BLaER1 treated with 17β-estradiol and CSF1 and Interleukin-3, amounts not matched to agents 10 nM and 100 nM (cell line): ENCODE data around the gene POLR1E.

Experiments
- H3K27ac ChIP-seq, 11 experiments: shearing (Covaris generic); formaldehyde crosslinking; 2 replicates each; pipeline ENCODE4 v1.8.1; 2022
- H3K27me3 ChIP-seq, 11 experiments: shearing (Covaris generic); formaldehyde crosslinking; 2 replicates each; pipeline ENCODE4 v1.8.1; 2022
- H3K36me3 ChIP-seq, 11 experiments: shearing (Covaris generic); formaldehyde crosslinking; 2 replicates each; pipeline ENCODE4 v1.8.1; 2022
- H3K4me1 ChIP-seq, 10 experiments: shearing (Covaris generic); formaldehyde crosslinking; 2 replicates each; pipeline ENCODE4 v1.8.1; 2022
- H3K4me2 ChIP-seq, 11 experiments: shearing (Covaris generic); formaldehyde crosslinking; 2 replicates each; pipeline ENCODE4 v1.8.1; 2022
- H3K4me3 ChIP-seq, 10 experiments: shearing (Covaris generic); formaldehyde crosslinking; 2 replicates each; pipeline ENCODE4 v1.8.1; 2022
- H3K9ac ChIP-seq, 11 experiments: shearing (Covaris generic); formaldehyde crosslinking; 2 replicates each; pipeline ENCODE4 v1.8.1; 2022
- H3K9me3 ChIP-seq, 11 experiments: shearing (Covaris generic); formaldehyde crosslinking; replicated peaks in 1 of 11; 2 replicates each; pipeline ENCODE4 v1.8.1; 2022
- H4K20me1 ChIP-seq, 11 experiments: shearing (Covaris generic); formaldehyde crosslinking; 2 replicates each; pipeline ENCODE4 v1.8.1; 2022
- Cebpa-rat ChIP-seq, 11 experiments: shearing (Covaris generic); IDR thresholded peaks; 2 replicates each; pipeline ENCODE4 v1.8.1; 2022

POLR1E gene

DNA sequence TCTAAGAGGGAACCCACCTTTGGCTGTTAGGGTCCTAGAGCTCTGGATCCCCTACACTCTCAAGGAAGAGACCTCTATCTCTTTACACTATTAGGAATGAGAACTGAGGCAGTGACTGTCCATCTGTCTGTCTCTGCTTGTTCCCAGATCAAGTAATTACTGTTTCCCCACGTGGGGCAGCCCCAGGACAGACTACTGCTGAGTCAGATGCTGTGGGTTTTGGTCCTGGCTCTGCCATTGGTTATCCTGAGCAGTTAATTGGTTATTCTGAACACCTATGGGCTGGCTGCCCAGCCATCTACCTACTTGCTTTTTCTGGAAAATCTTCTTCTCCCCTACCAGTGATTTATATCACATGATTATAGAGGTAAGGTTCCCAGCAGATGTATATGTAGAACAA, 57.1 kb downstream of the POLR1E start:
- Histone ChIP-seq H3K9me3 (peaks cover 0 to 28% (median 15%) of the 10 kb centered on the region in 11 experiments; a peak in 16 of 22 replicates), H3K4me3 (no peak overlapping the region), H3K4me1 (0 out of 20 replicates have a peak, but pooled peaks cover 0 to 4% (median 0%) of the 10 kb centered on the region in 10 experiments), H3K27me3 (no peaks in the 10 kb centered on the region), H3K27ac (no peak overlapping the region), H3K9ac (no peak overlapping the region), H4K20me1 (no peaks in the 10 kb centered on the region), H3K4me2 (no peak overlapping the region), H3K36me3 (peaks cover 16 to 51% (median 28%) of the 10 kb centered on the region in 11 experiments)
- TF ChIP-seq Cebpa-rat (IDR thresholded peaks at IDR 0.05) = no peak

DNA sequence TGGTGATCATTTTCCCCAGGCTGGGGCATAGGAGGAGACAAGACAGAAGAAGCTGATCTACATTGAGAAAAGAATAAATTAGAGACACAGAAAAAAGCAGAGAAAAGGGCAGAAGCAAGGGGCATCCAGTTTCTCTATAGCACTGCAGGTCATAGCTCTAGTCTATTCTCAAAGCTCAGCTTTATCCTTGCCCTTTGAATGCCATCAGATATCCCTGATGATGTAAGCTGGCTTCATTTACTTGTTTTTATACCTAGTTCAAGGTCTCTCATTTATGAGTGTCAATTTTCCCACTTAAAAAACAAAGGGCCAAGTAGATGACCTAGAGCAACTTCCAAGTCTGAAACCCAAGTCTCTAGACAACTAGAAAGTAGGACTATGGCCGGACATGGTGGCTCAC, 57.7 kb downstream of the POLR1E start:
- Histone ChIP-seq H3K9me3 (peaks cover 0 to 28% (median 15%) of the 10 kb centered on the region in 11 experiments; a peak in 16 of 22 replicates), H3K9ac (no peak overlapping the region), H3K4me1 (0 out of 20 replicates have a peak, but pooled peaks cover 0 to 4% (median 0%) of the 10 kb centered on the region in 10 experiments), H3K4me2 (no peak overlapping the region), H3K36me3 (peaks cover 12 to 45% (median 23%) of the 10 kb centered on the region in 11 experiments; a peak in 20 of 22 replicates), H3K4me3 (no peak overlapping the region), H4K20me1 (no peaks in the 10 kb centered on the region), H3K27me3 (no peaks in the 10 kb centered on the region), H3K27ac (no peak overlapping the region)
- TF ChIP-seq Cebpa-rat (IDR thresholded peaks at IDR 0.05) = no peak

DNA sequence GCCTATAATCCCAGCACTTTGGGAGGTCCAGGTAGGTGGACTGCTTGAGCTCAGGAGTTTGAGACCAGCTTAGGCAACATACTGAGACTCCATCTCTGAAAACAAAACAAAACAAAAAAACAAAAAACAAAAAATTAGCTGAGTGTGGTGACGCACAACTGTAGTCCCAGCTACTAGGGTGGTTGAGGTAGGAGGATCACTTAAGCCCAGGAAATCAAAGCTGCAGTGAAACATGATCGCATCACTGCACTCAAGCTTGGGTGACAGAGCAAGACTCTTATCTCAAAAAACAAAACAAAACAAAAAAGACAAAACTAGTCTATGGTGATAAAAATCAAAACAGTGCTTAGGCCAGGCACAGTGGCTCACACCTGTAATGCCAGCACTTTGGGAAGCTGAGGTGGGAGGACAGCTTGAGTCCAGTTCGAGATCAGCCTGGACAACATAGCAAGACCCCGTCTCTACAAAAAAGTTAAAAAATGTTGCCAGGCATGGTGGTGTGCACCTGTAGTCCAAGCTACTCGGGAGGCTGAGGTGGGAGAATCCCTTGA, 61.7 kb downstream of the POLR1E start:
- H3K9ac ChIP-seq = no peak overlapping the region
- no peak for TF ChIP-seq Cebpa-rat (IDR thresholded peaks at IDR 0.05)
- peaks cover 0 to 28% (median 15%) of the 10 kb centered on the region in 11 experiments; a peak in 16 of 22 replicates for H3K9me3 ChIP-seq
- H3K36me3 ChIP-seq = peaks cover 0 to 9% (median 3%) of the 10 kb centered on the region in 11 experiments; a peak in 5 of 22 replicates
- no peak overlapping the region for H3K4me2 ChIP-seq
- no peak overlapping the region for H3K27ac ChIP-seq
- H3K27me3 ChIP-seq = no peaks in the 10 kb centered on the region
- no peak overlapping the region for H3K4me3 ChIP-seq
- peaks cover 0 to 6% (median 0%) of the 10 kb centered on the region in 11 experiments; a peak in 1 of 22 replicates for H4K20me1 ChIP-seq
- H3K4me1 ChIP-seq = peaks cover 0 to 6% (median 3%) of the 10 kb centered on the region in 10 experiments; a peak in 5 of 20 replicates

- Histone ChIP-seq H3K4me3 (no peak overlapping the region), H3K27ac (no peak overlapping the region), H3K27me3 (no peaks in the 10 kb centered on the region)
Measured at GRCh38 chr9:37549527-37549926, 63.8 kb downstream of the POLR1E start.

GRCh38 chr9:37550781-37551180, 65.0 kb downstream of the POLR1E start:
- Histone ChIP-seq H3K4me1 (peaks cover 0 to 6% (median 3%) of the 10 kb centered on the region in 10 experiments; a peak in 5 of 20 replicates), H3K36me3 (peaks cover 0 to 9% (median 0%) of the 10 kb centered on the region in 11 experiments; a peak in 4 of 22 replicates), H3K27me3 (no peaks in the 10 kb centered on the region), H3K4me2 (no peak overlapping the region), H3K9ac (no peak overlapping the region), H3K4me3 (no peak overlapping the region), H3K9me3 (peaks cover 0 to 19% (median 12%) of the 10 kb centered on the region in 11 experiments; a peak in 16 of 22 replicates), H3K27ac (no peak overlapping the region), H4K20me1 (peaks cover 0 to 6% (median 0%) of the 10 kb centered on the region in 11 experiments; a peak in 1 of 22 replicates)
- TF ChIP-seq Cebpa-rat (IDR thresholded peaks at IDR 0.05) = no peak

More at GRCh38 chr9:37549527-37549926, 63.8 kb downstream of the POLR1E start:
- Histone ChIP-seq H3K4me2 (peak overlapping the region in 2 of 11 experiments; percentile 12 to 29; a peak in 2 of 22 replicates), H3K9me3 (peaks cover 0 to 28% (median 15%) of the 10 kb centered on the region in 11 experiments; a peak in 16 of 22 replicates), H3K9ac (no peak overlapping the region), H3K4me1 (peaks cover 0 to 6% (median 3%) of the 10 kb centered on the region in 10 experiments; a peak in 5 of 20 replicates), H3K36me3 (peaks cover 0 to 9% (median 3%) of the 10 kb centered on the region in 11 experiments; a peak in 4 of 22 replicates), H4K20me1 (peaks cover 0 to 6% (median 0%) of the 10 kb centered on the region in 11 experiments; a peak in 1 of 22 replicates)
- no peak for TF ChIP-seq Cebpa-rat (IDR thresholded peaks at IDR 0.05)

DNA sequence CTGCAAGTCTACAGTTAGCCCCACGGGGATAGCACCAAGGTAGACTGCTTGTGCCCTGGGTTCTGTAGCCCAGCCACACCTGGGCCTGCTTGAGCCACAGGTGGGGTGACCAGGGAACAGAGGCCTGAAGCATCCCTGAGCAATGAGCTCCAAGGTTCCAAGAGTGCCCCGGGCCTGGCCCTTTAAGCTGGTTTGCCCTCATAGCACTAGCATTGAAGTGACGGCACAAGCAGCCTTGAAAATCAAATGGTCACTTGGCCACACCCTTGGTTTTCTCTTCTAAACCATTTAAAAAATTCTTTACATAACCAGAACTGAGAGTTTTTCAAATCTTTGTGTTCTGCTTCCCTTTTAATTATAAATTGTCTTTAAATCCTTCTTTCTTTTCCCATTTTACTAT, 65.7 kb downstream of the POLR1E start:
- no peak for TF ChIP-seq Cebpa-rat (IDR thresholded peaks at IDR 0.05)
- H3K36me3 ChIP-seq = peaks cover 0 to 9% (median 0%) of the 10 kb centered on the region in 11 experiments; a peak in 3 of 22 replicates
- H3K27ac ChIP-seq = no peak overlapping the region
- no peak overlapping the region for H3K4me2 ChIP-seq
- H3K4me1 ChIP-seq = peaks cover 0 to 6% (median 3%) of the 10 kb centered on the region in 10 experiments; a peak in 5 of 20 replicates
- H3K27me3 ChIP-seq = no peaks in the 10 kb centered on the region
- H3K9ac ChIP-seq = no peak overlapping the region
- H4K20me1 ChIP-seq = peaks cover 0 to 6% (median 0%) of the 10 kb centered on the region in 11 experiments; a peak in 1 of 22 replicates
- H3K4me3 ChIP-seq = no peak overlapping the region
- peaks cover 0 to 15% (median 11%) of the 10 kb centered on the region in 11 experiments; a peak in 16 of 22 replicates for H3K9me3 ChIP-seq

DNA sequence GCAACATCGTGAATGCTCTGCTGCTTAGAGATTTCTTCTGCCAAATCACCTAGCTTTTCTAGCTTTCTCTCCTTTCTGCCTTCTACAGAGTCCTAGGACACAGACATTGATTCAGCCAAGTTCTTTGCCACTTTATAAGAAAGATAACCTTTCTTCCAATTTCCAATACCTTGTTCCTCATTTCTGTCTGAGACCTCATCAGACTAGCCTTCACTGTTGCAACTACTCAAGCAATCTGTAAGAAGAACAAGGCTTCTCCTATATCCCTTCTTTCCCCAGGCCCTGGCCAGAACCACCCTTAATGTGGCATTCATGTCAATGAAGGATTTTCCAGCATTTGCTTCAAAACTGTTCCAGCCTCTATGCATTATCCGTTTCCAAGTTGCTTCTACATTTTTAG, 66.1 kb downstream of the POLR1E start:
- Histone ChIP-seq H3K4me3 (no peak overlapping the region), H3K36me3 (peaks cover 0 to 9% (median 0%) of the 10 kb centered on the region in 11 experiments; a peak in 3 of 22 replicates), H3K9ac (no peak overlapping the region), H3K4me1 (peaks cover 0 to 6% (median 3%) of the 10 kb centered on the region in 10 experiments; a peak in 5 of 20 replicates), H3K9me3 (peaks cover 0 to 11% (median 9%) of the 10 kb centered on the region in 11 experiments; a peak in 16 of 22 replicates), H4K20me1 (peaks cover 0 to 6% (median 0%) of the 10 kb centered on the region in 11 experiments; a peak in 1 of 22 replicates), H3K27me3 (no peaks in the 10 kb centered on the region), H3K4me2 (no peak overlapping the region), H3K27ac (no peak overlapping the region)
- TF ChIP-seq Cebpa-rat (IDR thresholded peaks at IDR 0.05) = no peak
